Astrocyte (in vitro differentiated cells and primary cell): ENCODE measurements around the gene ONECUT2.

ENCODE experiments used
- CTCF ChIP-seq: IDR thresholded peaks from 2 replicates; pipeline ENCODE4 v1.5.1; 2011; ENCODE audit warnings: low read depth, mild to moderate bottlenecking, inconsistent platforms, low read length, moderate library complexity; ENCODE audit not compliant: insufficient read depth
- EZH2 ChIP-seq: IDR thresholded peaks from 2 replicates; pipeline ENCODE4 v1.6.1; 2012; ENCODE audit warnings: mild to moderate bottlenecking, low read length, inconsistent platforms; ENCODE audit not compliant: insufficient read depth

GRCh38 chr18:57533868-57534510 lies 98.8 kb downstream of the ONECUT2 start:
- TF ChIP-seq CTCF (no peak), EZH2 (no peak)
